Sigmoid colon (tissue), 4 donors: ENCODE results near the gene TMEM135.

Source experiments
- POLR2A ChIP-seq, 2 donors: fragments of 450-650 bp; IDR thresholded peaks; one replicate each; pipeline ENCODE4 v1.6.1; 2016; ENCODE audit warnings: antibody characterized with exemption in 2 of 2, mild to moderate bottlenecking in 2 of 2, moderate library complexity in 2 of 2
- POLR2AphosphoS5 ChIP-seq, 4 donors: sonication (generic); formaldehyde crosslinking; IDR thresholded peaks; one replicate each; pipeline ENCODE4 v1.6.1; 2017; ENCODE audit warnings: antibody characterized with exemption in 4 of 4
- TF ChIP-seq, protein P1 (sequence below), 4 experiments: fragments of 450-650 bp in 3 of 4; fragments of 200-600 bp in 1 of 4; IDR thresholded peaks; one replicate each; pipeline ENCODE4 v1.5.1; 2016 to 2019; ENCODE audit warnings: antibody characterized with exemption in 4 of 4, mild to moderate bottlenecking in 3 of 4, moderate library complexity in 2 of 4

DNA sequence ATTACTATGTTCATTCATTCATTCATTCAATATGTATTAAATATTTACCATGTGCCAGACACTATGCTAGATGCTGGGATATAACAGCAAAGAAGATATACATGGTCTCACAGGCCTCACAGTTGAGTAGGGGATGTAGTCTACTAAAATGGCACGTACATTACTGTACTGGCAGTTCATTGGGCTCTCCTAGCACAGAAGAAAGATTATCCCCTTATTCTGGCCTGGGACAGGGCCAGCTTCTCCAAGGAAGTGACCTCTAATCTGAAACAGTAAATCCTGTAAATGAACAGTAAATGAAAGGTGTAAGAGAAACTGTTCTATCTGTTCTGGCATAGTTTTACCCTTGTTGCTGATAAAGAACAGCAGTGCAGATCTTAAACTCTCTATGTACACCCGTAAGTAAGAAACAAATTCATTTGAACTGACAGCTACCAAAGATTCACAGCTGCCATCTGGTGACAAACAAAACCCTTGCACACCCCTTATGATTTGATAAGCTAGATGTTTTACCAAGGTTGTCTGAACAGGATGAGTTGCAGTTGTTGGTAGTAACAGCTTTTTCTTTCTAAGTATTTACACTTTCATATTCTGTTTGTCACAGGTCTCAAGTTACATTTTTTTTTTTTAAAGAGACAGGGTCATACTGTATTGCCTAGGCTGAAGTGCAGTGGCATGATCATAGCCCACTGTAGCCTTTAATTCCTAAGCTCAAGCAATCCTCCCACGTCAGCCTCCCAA is 263.1 kb downstream of the TMEM135 start:
- TF ChIP-seq, protein P1, sequence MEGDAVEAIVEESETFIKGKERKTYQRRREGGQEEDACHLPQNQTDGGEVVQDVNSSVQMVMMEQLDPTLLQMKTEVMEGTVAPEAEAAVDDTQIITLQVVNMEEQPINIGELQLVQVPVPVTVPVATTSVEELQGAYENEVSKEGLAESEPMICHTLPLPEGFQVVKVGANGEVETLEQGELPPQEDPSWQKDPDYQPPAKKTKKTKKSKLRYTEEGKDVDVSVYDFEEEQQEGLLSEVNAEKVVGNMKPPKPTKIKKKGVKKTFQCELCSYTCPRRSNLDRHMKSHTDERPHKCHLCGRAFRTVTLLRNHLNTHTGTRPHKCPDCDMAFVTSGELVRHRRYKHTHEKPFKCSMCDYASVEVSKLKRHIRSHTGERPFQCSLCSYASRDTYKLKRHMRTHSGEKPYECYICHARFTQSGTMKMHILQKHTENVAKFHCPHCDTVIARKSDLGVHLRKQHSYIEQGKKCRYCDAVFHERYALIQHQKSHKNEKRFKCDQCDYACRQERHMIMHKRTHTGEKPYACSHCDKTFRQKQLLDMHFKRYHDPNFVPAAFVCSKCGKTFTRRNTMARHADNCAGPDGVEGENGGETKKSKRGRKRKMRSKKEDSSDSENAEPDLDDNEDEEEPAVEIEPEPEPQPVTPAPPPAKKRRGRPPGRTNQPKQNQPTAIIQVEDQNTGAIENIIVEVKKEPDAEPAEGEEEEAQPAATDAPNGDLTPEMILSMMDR (IDR thresholded peaks at IDR 0.05) = no peak
- no peak for TF ChIP-seq POLR2AphosphoS5 (IDR thresholded peaks at IDR 0.05)
- no peak for TF ChIP-seq POLR2A (IDR thresholded peaks at IDR 0.05)
